ENCODE data around the gene TEAD2. TPM values are rescaled to one million over a fixed set of nuclear protein-coding genes. Genes with fewer than 3 reads are reported as not detected.
"Not testable (repeated sequence)": the region's sequence is repeated elsewhere in the genome, so short reads cannot be mapped to it uniquely, and the experiment has no call there.

TEAD2 gene
- polyA plus RNA-seq, 3 donors, result 86.1 to 89.1 (median 86.1) TPM

- no peak for DNase-seq (ENCODE audit: low read depth in 3 of 3, low spot score in 2 of 3)
Observed at GRCh38 chr19:49389406-49389805, 27.2 kb upstream of the TEAD2 start.

- no peak for DNase-seq (ENCODE audit: low read depth in 3 of 3, low spot score in 2 of 3)
Observed at GRCh38 chr19:49387936-49388372, 25.7 kb upstream of the TEAD2 start, which contains the start of gene KASH5. Gene KASH5 (plus strand): TSS chr19:49388249. CDS start chr19:49390884, 2,635 bp downstream.

- no peak for DNase-seq (ENCODE audit: low read depth in 3 of 3, low spot score in 2 of 3)
Observed at GRCh38 chr19:49383599-49383998, 21.4 kb upstream of the TEAD2 start.

DNA sequence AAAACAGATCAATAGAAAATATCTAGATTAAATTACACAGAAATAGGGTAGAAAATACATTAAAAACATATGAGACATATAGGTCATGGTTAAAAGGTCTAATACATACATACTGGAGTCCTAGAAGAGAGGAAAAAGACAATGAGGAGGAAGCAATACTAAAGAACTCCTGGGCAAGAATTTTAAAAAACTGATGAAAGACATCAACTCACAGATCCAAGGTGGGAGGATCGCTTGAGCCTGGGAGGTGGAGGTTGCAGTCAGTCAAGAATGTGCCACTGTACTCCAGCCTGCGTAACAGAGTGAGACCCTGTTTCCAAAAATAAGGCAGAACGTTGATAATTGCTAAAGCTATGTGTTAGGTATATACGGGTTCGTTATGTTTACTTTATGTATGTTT, 20.4 kb upstream of the TEAD2 start:
- DNase-seq (ENCODE audit: low read depth in 3 of 3, low spot score in 2 of 3), result no peak

DNA sequence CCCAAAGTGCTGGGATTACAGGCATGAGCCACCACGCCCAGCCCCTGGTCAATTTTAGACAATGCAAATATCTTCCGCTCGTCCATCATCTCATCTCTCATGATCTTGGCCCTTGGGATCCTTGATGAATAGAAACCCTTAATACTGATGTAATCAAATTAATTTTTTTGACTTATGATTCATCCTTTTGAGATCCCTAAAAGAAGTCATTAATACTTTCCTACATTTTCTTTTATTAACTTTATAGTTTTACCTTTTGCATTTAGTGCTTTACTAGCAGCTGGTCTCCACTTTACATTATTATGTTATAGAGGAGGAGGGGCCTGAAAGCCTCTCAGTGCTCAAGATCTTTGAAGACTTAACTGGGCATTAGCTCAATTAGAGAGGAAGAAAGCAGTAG, 18.2 kb upstream of the TEAD2 start:
- DNase-seq (ENCODE audit: low read depth in 3 of 3, low spot score in 2 of 3), result no peak

- no peak for DNase-seq (ENCODE audit: low read depth in 3 of 3, low spot score in 2 of 3)
Observed at GRCh38 chr19:49378512-49378911, 16.3 kb upstream of the TEAD2 start.

DNA sequence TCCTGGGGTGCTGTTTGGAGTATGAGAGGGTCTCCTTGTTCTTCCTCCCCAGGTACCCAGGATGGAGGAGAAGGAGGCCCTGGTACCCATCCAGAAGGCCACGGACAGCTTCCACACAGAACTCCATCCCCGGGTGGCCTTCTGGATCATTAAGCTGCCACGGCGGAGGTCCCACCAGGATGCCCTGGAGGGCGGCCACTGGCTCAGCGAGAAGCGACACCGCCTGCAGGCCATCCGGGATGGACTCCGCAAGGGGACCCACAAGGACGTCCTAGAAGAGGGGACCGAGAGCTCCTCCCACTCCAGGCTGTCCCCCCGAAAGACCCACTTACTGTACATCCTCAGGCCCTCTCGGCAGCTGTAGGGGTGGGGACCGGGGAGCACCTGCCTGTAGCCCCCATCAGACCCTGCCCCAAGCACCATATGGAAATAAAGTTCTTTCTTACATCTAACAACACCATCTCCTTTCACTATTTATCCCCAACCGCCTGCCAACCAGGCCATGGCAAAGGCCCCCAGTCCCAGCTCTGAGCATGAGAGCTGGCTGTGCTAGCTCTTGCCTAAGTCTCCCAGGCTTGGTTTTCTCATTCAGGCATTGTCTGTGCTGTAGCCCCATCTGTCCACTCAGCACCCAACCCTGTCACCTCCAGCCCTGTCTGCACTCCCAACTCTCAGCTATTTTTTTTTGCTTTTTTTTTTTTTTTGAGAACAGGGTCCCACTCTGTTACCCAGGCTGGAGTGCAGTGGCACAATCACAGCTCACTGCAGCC, 12.6 kb upstream of the TEAD2 start:
- no peak for DNase-seq (ENCODE audit: low read depth in 3 of 3, low spot score in 2 of 3)

DNA sequence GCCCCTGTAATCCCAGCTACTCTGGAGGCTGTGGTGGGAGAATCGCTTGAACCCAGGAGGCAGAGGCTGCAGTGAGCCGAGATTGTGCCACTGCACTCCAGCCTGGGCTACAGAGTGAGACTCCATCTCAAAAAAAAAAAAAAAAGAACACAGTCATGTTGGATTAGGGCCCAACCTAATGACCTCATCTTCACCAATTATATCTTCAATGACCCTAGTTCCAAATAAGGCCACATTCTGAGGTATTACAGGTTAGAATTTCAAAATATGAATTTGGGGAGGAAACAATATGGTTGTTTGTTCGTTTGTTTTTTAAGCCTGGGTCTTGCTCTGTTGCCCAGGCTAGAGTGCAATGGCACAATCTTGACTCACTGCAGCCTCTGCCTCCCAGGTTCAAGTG, 11.0 kb upstream of the TEAD2 start:
- DNase-seq (ENCODE audit: low read depth in 3 of 3, low spot score in 2 of 3), result not testable (repeated sequence)

DNA sequence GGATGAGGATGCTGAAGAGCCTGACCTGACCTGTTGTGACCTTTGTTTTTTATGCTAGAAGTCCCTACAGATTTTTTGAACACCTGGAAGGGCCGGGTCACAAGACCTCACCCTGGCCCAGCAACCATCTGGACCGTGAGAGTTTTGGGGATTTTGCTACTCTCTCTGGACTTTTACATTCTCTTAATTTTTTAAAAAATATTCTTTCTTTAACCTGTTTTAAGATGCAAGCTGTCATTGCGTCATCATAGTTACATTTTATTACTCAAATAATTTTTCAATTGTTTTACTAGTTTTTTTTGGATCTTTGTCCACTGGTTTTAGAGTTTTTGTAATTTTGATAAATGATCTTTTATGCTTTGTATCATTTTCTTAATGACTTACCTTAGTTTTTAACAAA, 9.0 kb upstream of the TEAD2 start:
- DNase-seq (ENCODE audit: low read depth in 3 of 3, low spot score in 2 of 3), result no peak

GRCh38 chr19:49368711-49369358, 6.6 kb upstream of the TEAD2 start:
- no peak for DNase-seq (ENCODE audit: low read depth in 3 of 3, low spot score in 2 of 3)

DNA sequence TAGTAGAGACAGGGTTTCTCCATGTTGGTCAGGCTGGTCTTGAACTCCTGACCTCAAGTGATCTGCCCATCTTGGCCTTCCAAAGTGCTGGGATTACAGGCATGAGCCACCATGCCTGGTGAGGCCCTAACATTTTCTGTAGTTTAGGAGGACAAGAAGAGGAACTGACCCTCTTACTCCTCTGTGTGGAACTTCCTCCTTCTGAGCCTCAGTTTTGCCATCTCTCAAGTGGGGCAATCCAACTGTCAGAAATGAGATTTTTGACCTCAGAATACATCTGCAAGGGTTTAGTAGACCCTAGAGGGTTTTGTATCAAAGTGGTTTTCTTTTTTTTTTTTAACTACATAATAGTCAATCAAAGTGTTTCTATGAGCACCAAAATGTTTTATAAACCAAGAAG, 3.9 kb upstream of the TEAD2 start:
- DNase-seq (ENCODE audit: low read depth in 3 of 3, low spot score in 2 of 3), result no peak

GRCh38 chr19:49364083-49364737, 2.0 kb upstream of the TEAD2 start:
- no peak for DNase-seq (ENCODE audit: low read depth in 3 of 3, low spot score in 2 of 3)

DNA sequence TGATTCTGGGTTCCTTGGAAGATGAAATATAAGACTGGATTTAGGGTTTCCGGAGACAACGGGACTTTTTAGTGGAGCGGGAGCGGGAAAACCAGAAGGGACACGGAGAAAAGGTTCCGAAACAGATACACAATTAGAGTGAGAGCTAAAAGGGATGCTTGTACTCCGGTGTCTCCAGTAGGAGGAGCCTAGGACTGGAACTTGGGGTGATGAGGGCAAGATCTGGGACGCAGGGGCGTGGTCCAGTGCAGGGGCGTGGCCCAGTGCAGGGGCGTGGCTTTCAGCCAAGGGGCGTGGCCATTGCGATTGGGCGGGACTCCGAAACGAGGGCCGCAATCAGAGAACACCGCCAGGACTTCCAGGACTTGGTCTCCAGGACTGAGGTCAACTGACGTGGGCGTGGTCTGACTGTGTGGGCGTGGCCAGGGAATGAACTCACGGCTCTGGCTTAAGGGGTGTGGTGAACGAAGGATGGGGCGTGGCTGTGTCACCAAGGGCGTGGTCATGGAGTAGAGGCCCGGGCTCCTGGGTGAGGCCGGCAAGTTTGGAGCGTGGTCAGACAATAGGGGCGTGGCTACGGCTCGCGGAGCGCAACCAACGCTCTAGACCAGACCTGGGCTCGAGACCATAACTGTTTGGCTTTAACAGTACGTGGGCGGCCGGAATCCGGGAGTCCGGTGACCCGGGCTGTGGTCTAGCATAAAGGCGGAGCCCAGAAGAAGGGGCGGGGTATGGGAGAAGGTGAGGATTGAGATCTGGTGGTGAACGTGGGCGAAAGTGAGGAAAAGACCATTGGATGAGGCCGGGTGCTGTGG, 1.3 kb upstream of the TEAD2 start, which contains the start of gene DKKL1:
Gene DKKL1 (plus strand): TSS at position 610 of the 815 bp plus-strand sequence. CDS start 122 bp downstream, at position 732.
- peak; percentile 94 for DNase-seq (ENCODE audit: low read depth in 3 of 3, low spot score in 2 of 3)

DNA sequence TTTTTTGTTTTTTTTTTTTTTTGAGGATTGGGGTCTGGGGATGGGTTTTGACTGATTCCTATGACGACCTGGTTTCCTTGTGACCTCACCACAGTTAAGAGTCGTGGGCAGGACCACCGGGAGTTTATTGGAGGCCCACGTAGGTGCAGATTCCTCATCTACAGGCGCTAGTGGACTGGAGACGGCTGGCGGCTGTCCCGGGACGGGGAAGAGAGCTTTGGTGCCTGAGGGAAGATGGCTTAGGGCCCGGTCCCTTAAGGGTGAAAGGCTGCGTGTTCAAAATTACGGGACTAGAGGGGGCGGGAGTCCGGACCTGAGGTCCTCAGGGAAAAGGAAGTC, 682 bp upstream of the TEAD2 start:
- peak in 1 of 3 donors; percentile 47 for DNase-seq (ENCODE audit: low read depth in 3 of 3, low spot score in 2 of 3)

- peak; percentile 80 to 90 (median 82) for DNase-seq (ENCODE audit: low read depth in 3 of 3, low spot score in 2 of 3)
Observed at GRCh38 chr19:49361438-49362047, 673 bp downstream of the TEAD2 start.

- DNase-seq (ENCODE audit: low read depth in 3 of 3, low spot score in 2 of 3), result no peak
Observed at GRCh38 chr19:49359851-49360820, 2.1 kb downstream of the TEAD2 start.

- DNase-seq (ENCODE audit: low read depth in 3 of 3, low spot score in 2 of 3), result no peak
Observed at GRCh38 chr19:49357186-49357585, 5.0 kb downstream of the TEAD2 start.

- DNase-seq (ENCODE audit: low read depth in 3 of 3, low spot score in 2 of 3), result no peak
Observed at GRCh38 chr19:49356382-49356781, 5.8 kb downstream of the TEAD2 start.

DNA sequence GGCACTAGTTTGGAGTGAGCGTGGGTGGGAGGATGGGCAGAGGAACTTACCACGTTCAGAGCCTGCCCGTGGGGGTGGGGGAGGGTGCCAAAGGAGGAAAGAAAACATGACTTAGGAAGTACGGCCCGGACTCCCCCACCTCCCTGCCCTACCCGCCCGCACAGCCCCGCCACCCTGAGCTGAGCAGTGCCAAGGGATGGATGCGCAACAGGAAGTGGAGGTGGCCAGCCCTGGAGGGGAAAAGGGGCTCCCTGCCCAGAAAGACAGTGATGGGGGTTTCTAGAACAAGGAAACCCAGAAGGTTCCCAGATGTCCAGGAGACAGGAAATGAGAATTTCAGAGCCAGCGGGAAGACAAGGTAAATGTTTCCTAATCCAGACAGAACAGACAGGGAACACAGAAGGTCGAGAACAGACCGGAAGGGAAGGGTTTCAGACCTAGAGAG, 6.3 kb downstream of the TEAD2 start:
- no peak for DNase-seq (ENCODE audit: low read depth in 3 of 3, low spot score in 2 of 3)
